ENCODE data around the gene TMEM273. TPM values are rescaled to one million over a fixed set of nuclear protein-coding genes. Genes with fewer than 3 reads are reported as not detected.

TMEM273 gene
- total RNA-seq, result 10 to 100 TPM in 2 of 4 donors, 1 to 10 TPM in 2; 2.7 to 16.2 (median 10.2) TPM

- Histone ChIP-seq H3K27me3 (no peaks in the 10 kb centered on the region), H3K4me1 (peaks cover 0 to 16% (median 5%) of the 10 kb centered on the region in 4 donors), H3K27ac (peak within 1 kb of the TSS; percentile 74 to 83 (median 76)), H3K36me3 (no peaks in the 10 kb centered on the region), H3K9me3 (no peaks in the 10 kb centered on the region), H3K4me3 (peak within 1 kb of the TSS; percentile 23 to 43 (median 40))
- DNase-seq, result peak; percentile 51 to 90 (median 88)
- TF ChIP-seq POLR2A (IDR thresholded peaks at IDR 0.05) (peak; percentile 11 to 27), CTCF (IDR thresholded peaks at IDR 0.05) (peak in 1 of 6 experiments; percentile 7)
Observed at GRCh38 chr10:49187950-49188761, at the start of gene TMEM273. TSS of gene TMEM273 (minus strand) at chr10:49188391. CDS start at chr10:49188336, 55 bp downstream.

GRCh38 chr10:49237985-49238384, 49.8 kb upstream of the TMEM273 start:
- Histone ChIP-seq H3K36me3 (no peaks in the 10 kb centered on the region), H3K4me3 (no peak overlapping the region), H3K9me3 (no peaks in the 10 kb centered on the region), H3K4me1 (no peaks in the 10 kb centered on the region), H3K27me3 (no peaks in the 10 kb centered on the region), H3K27ac (no peak overlapping the region)
- DNase-seq, result no peak
- TF ChIP-seq POLR2A (IDR thresholded peaks at IDR 0.05), result no peak
- no peak for TF ChIP-seq CTCF (IDR thresholded peaks at IDR 0.05)

GRCh38 chr10:49235392-49235791, 47.2 kb upstream of the TMEM273 start:
- Histone ChIP-seq H3K36me3 (no peaks in the 10 kb centered on the region), H3K4me3 (no peak overlapping the region), H3K27me3 (no peaks in the 10 kb centered on the region), H3K4me1 (no peaks in the 10 kb centered on the region), H3K9me3 (no peaks in the 10 kb centered on the region), H3K27ac (no peak overlapping the region)
- no peak for DNase-seq
- TF ChIP-seq CTCF (IDR thresholded peaks at IDR 0.05), result no peak
- no peak for TF ChIP-seq POLR2A (IDR thresholded peaks at IDR 0.05)

- Histone ChIP-seq H3K4me1 (no peaks in the 10 kb centered on the region), H3K4me3 (no peak overlapping the region), H3K27me3 (no peaks in the 10 kb centered on the region), H3K9me3 (no peaks in the 10 kb centered on the region), H3K27ac (no peak overlapping the region), H3K36me3 (no peaks in the 10 kb centered on the region)
- DNase-seq, result no peak
- no peak for TF ChIP-seq CTCF (IDR thresholded peaks at IDR 0.05)
- no peak for TF ChIP-seq POLR2A (IDR thresholded peaks at IDR 0.05)
Observed at GRCh38 chr10:49231086-49231820, 43.1 kb upstream of the TMEM273 start.

GRCh38 chr10:49230004-49230403, 41.8 kb upstream of the TMEM273 start:
- Histone ChIP-seq H3K27ac (no peak overlapping the region), H3K4me3 (no peak overlapping the region), H3K4me1 (no peaks in the 10 kb centered on the region), H3K27me3 (no peaks in the 10 kb centered on the region), H3K9me3 (no peaks in the 10 kb centered on the region), H3K36me3 (no peaks in the 10 kb centered on the region)
- TF ChIP-seq CTCF (IDR thresholded peaks at IDR 0.05) (no peak), POLR2A (IDR thresholded peaks at IDR 0.05) (no peak)
- DNase-seq, result no peak
